B cell (primary cell): Measurements from ENCODE around the gene COQ8A.

Experiments used
- EZH2 ChIP-seq: IDR thresholded peaks from 2 replicates; pipeline ENCODE4 v1.6.1; 2012; ENCODE audit warnings: borderline replicate concordance, low read depth, mild to moderate bottlenecking, moderate library complexity, low read length; ENCODE audit not compliant: insufficient read depth, poor library complexity, severe bottlenecking
- TF ChIP-seq, protein P1 (sequence below): fragments of 200-600 bp; IDR thresholded peaks from one replicate; pipeline ENCODE4 v1.8.0; 2022; ENCODE audit warnings: antibody characterized with exemption, mild to moderate bottlenecking

DNA sequence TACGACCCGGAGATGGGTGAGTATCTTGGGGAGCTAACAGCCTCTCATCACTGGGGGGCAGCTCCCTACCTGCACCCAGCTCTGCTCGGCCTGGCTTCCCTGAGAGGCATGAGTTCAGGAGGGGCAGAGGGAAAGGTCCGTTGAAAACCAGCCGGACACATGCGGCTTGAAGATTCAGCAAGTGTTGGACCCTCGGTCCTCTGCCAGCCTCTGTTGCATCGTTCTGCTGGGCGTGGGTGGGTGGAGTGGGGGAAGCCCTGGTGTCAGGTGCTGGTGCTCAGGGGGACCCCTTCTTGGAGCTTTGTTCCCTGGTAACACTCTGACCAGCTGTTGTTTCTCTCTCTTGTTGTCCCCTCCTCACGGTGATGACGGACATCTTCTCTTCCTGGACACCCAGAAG is 48.7 kb upstream of the COQ8A start:
- TF ChIP-seq, protein P1, sequence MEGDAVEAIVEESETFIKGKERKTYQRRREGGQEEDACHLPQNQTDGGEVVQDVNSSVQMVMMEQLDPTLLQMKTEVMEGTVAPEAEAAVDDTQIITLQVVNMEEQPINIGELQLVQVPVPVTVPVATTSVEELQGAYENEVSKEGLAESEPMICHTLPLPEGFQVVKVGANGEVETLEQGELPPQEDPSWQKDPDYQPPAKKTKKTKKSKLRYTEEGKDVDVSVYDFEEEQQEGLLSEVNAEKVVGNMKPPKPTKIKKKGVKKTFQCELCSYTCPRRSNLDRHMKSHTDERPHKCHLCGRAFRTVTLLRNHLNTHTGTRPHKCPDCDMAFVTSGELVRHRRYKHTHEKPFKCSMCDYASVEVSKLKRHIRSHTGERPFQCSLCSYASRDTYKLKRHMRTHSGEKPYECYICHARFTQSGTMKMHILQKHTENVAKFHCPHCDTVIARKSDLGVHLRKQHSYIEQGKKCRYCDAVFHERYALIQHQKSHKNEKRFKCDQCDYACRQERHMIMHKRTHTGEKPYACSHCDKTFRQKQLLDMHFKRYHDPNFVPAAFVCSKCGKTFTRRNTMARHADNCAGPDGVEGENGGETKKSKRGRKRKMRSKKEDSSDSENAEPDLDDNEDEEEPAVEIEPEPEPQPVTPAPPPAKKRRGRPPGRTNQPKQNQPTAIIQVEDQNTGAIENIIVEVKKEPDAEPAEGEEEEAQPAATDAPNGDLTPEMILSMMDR, result no peak
- no peak for TF ChIP-seq EZH2
